AG04450 (cell line): ENCODE measurements around the gene CD177. TPM values are rescaled to one million over a fixed set of nuclear protein-coding genes. Genes with fewer than 3 reads are reported as not detected.
"Not testable (repeated sequence)": the region's sequence is repeated elsewhere in the genome, so short reads cannot be mapped to it uniquely, and the experiment has no call there.

Source experiments
- CTCF ChIA-PET: fragments of 300-600, 350-600 bp; formaldehyde crosslinking; extraction: SDS; loops from one replicate; lab custom pipeline; 2022; ENCODE audit warnings: antibody characterized with exemption, inconsistent platforms; lab: Charles Lee
- POLR2A ChIA-PET: fragments of 350-600 bp; formaldehyde crosslinking; extraction: SDS; loops from one replicate; lab custom pipeline; 2021; ENCODE audit warnings: antibody characterized with exemption, inconsistent platforms; lab: Yijun Ruan, JAX
- DNase-seq: peaks from one replicate; pipeline ENCODE4 v3.0.0-alpha.2; 2011; ENCODE audit warnings: low read depth, low spot score
- H3K27ac ChIP-seq: one replicate; pipeline ENCODE4 v1.5.1; 2012; ENCODE audit warnings: low read depth, low read length, control low read depth
- H3K27me3 ChIP-seq: one replicate; pipeline ENCODE4 v1.6.0; 2012; ENCODE audit warnings: low read length; ENCODE audit not compliant: control insufficient read depth, insufficient read depth
- H3K4me3 ChIP-seq: 2 replicates; pipeline ENCODE4 v1.5.1; 2011; ENCODE audit warnings: mild to moderate bottlenecking, low read depth, low read length, control low read depth
- H3K9me3 ChIP-seq: 2 replicates; pipeline ENCODE4 v1.5.1; 2012; ENCODE audit warnings: low read length; ENCODE audit not compliant: control insufficient read depth, insufficient read depth
- CTCF ChIP-seq: IDR thresholded peaks from 2 replicates; pipeline ENCODE4 v1.5.1; 2011; ENCODE audit warnings: low read depth, low read length, control low read depth, inconsistent platforms
- polyA plus RNA-seq: library from polyadenylated mRNA; depleted of rRNA; stranded (reverse); fragments of >200 nt; gene quantifications from 2 replicates; pipeline ENCODE4 v1.2.3, GENCODE V29; 2011

The CD177 gene
- polyA plus RNA-seq, 1 experiment, result 0.19 TPM

- Histone ChIP-seq H3K9me3 (no peaks in the 10 kb centered on the region), H3K27ac (no peak overlapping the region), H3K27me3 (peaks cover 11% of the 10 kb centered on the region), H3K4me3 (no peak overlapping the region)
- no peak for TF ChIP-seq CTCF
- POLR2A ChIA-PET, result no interaction called here
- CTCF ChIA-PET, result no interaction called here
- no peak for DNase-seq
Measured at GRCh38 chr19:43337737-43338136, 15.7 kb upstream of the CD177 start.

- Histone ChIP-seq H3K9me3 (no peaks in the 10 kb centered on the region), H3K27ac (no peak overlapping the region), H3K27me3 (peaks cover 11% of the 10 kb centered on the region), H3K4me3 (no peak overlapping the region)
- ChIA-PET CTCF (no interaction called here), POLR2A (no interaction called here)
- DNase-seq, result no peak
- no peak for TF ChIP-seq CTCF
Measured at GRCh38 chr19:43338530-43338929, 15.0 kb upstream of the CD177 start.

- CTCF ChIA-PET, DNase-seq, POLR2A ChIA-PET, H3K27ac ChIP-seq, H3K4me3 ChIP-seq, H3K9me3 ChIP-seq: not testable (repeated sequence)
- H3K27me3 ChIP-seq, result peaks cover 14% of the 10 kb centered on the region
Measured at GRCh38 chr19:43339243-43339930, 14.1 kb upstream of the CD177 start.

- H3K4me3 ChIP-seq, POLR2A ChIA-PET, H3K27ac ChIP-seq, CTCF ChIA-PET, DNase-seq, H3K9me3 ChIP-seq: not testable (repeated sequence)
- H3K27me3 ChIP-seq, result peaks cover 14% of the 10 kb centered on the region
Measured at GRCh38 chr19:43340101-43340500, 13.4 kb upstream of the CD177 start.

GRCh38 chr19:43341098-43341497 lies 12.4 kb upstream of the CD177 start:
- CTCF ChIA-PET, H3K27ac ChIP-seq, H3K9me3 ChIP-seq, DNase-seq, H3K4me3 ChIP-seq, POLR2A ChIA-PET: not testable (repeated sequence)
- peaks cover 14% of the 10 kb centered on the region for H3K27me3 ChIP-seq

GRCh38 chr19:43342104-43342503 lies 11.4 kb upstream of the CD177 start:
- H3K27me3 ChIP-seq, result peaks cover 12% of the 10 kb centered on the region
- H3K27ac ChIP-seq, H3K4me3 ChIP-seq, H3K9me3 ChIP-seq, DNase-seq, CTCF ChIA-PET, POLR2A ChIA-PET: not testable (repeated sequence)

GRCh38 chr19:43344347-43344925 lies 9.1 kb upstream of the CD177 start:
- CTCF ChIA-PET, POLR2A ChIA-PET, H3K27ac ChIP-seq, H3K27me3 ChIP-seq, H3K9me3 ChIP-seq, H3K4me3 ChIP-seq, DNase-seq: not testable (repeated sequence)

GRCh38 chr19:43349813-43350212 lies 3.7 kb upstream of the CD177 start:
- DNase-seq, H3K27ac ChIP-seq, H3K9me3 ChIP-seq, H3K4me3 ChIP-seq, CTCF ChIA-PET, POLR2A ChIA-PET: not testable (repeated sequence)
- H3K27me3 ChIP-seq, result peaks cover 15% of the 10 kb centered on the region
